ENCODE measurements around the gene FAM174B. TPM values are rescaled to one million over a fixed set of nuclear protein-coding genes. Genes with fewer than 3 reads are reported as not detected.

Gene FAM174B
- 11.0 to 24.0 TPM (median 21.9 TPM) in 3 replicates for total RNA-seq
- long read RNA-seq, transcript FAM174B-201 (3 exons, 2,792 nt) = major isoform, 35 of 45 reads
- long read RNA-seq, partial matches to known transcripts = 6 of 45 reads
- long read RNA-seq, other reads (novel, unspliced or antisense) = 3 of 45 reads

DNA sequence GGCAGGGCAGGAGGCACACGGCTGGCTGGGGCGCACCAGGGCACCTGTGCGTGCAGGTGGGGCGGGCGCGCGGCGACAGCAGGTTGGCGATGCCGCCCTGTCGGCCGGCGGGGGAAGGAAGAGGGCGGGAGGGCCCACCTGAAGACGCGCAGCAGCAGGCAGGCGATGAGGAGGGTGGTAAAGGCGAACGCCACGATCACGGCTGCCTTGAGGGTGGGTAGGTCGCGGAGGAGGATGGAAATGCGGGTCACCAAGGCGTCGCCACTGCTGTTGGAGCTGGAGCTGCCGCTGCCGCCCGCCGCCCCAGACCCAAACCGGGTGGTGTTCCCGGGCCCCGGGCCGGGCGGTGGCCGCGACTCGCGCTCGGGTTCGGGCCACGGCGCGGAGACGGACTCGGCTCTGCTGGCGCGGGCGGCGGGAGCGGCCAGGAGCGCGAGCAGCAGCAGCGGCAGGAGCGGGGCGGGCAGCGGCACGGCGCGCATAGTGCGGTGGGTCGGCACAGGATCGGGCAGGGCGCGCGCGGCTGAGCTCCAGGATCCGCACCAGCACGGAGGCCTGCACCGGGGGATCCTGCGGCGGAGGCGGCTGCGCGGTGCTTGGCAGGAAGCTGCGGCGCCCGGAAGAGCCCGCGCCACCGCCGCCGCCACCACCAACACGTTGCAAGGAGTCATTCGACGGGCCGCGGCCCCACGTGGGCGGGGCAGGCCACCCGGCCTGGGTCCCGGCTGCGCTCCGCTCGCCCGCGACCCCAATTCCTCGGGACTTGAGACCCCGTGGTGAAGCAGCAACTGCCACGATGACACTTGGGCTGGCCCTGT, at the start of gene FAM174B:
Gene FAM174B, minus strand, starts transcription at position 598 of the 818 bp plus-strand sequence.
- Mint-ChIP-seq H3K36me3 (ENCODE audit: low read depth) (peaks cover 1% of the 10 kb centered on the region), H3K9me3 (ENCODE audit: low read depth) (peaks cover 2% of the 10 kb centered on the region), H3K4me1 (ENCODE audit: low read depth) (peaks cover 43% of the 10 kb centered on the region), H3K27me3 (ENCODE audit: low read depth) (peaks cover 4% of the 10 kb centered on the region), H3K4me3 (ENCODE audit: unreplicated experiment) (peak within 1 kb of the TSS; percentile 75), H3K27ac (ENCODE audit: unreplicated experiment) (peak within 1 kb of the TSS; percentile 47)
- DNase-seq (ENCODE audit: low spot score) = no peak
- TF ChIP-seq, protein P1, sequence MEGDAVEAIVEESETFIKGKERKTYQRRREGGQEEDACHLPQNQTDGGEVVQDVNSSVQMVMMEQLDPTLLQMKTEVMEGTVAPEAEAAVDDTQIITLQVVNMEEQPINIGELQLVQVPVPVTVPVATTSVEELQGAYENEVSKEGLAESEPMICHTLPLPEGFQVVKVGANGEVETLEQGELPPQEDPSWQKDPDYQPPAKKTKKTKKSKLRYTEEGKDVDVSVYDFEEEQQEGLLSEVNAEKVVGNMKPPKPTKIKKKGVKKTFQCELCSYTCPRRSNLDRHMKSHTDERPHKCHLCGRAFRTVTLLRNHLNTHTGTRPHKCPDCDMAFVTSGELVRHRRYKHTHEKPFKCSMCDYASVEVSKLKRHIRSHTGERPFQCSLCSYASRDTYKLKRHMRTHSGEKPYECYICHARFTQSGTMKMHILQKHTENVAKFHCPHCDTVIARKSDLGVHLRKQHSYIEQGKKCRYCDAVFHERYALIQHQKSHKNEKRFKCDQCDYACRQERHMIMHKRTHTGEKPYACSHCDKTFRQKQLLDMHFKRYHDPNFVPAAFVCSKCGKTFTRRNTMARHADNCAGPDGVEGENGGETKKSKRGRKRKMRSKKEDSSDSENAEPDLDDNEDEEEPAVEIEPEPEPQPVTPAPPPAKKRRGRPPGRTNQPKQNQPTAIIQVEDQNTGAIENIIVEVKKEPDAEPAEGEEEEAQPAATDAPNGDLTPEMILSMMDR (IDR thresholded peaks at IDR 0.05) = no peak

DNA sequence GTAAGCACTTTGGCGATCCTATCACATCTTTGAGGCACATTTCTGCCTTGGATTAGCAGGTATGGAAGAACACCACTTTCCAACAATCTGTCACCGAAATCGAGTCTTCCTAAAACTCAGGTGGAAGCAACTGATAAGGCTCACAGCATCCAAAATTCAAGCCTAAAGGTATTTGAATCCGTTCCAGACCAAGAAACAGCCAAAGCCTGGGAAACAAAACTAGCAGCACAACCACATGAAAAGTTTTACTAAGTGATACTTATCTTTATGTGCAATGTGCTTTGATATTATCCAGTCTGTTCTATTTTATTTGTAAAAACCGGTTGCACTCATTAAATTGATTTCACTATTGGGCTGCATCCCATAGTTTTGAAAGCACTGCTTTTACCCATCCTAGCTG, 40.5 kb upstream of the FAM174B start:
- H3K27me3 Mint-ChIP-seq (ENCODE audit: low read depth) = peaks cover 4% of the 10 kb centered on the region
- peaks cover 3% of the 10 kb centered on the region for H3K36me3 Mint-ChIP-seq (ENCODE audit: low read depth)
- TF ChIP-seq, protein P1 (IDR thresholded peaks at IDR 0.05) = no peak
- no peak overlapping the region for H3K4me3 Mint-ChIP-seq (ENCODE audit: unreplicated experiment)
- H3K27ac Mint-ChIP-seq (ENCODE audit: unreplicated experiment) = no peak overlapping the region
- H3K4me1 Mint-ChIP-seq (ENCODE audit: low read depth) = no peaks in the 10 kb centered on the region
- no peak for DNase-seq (ENCODE audit: low spot score)
- peaks cover 8% of the 10 kb centered on the region for H3K9me3 Mint-ChIP-seq (ENCODE audit: low read depth)

DNA sequence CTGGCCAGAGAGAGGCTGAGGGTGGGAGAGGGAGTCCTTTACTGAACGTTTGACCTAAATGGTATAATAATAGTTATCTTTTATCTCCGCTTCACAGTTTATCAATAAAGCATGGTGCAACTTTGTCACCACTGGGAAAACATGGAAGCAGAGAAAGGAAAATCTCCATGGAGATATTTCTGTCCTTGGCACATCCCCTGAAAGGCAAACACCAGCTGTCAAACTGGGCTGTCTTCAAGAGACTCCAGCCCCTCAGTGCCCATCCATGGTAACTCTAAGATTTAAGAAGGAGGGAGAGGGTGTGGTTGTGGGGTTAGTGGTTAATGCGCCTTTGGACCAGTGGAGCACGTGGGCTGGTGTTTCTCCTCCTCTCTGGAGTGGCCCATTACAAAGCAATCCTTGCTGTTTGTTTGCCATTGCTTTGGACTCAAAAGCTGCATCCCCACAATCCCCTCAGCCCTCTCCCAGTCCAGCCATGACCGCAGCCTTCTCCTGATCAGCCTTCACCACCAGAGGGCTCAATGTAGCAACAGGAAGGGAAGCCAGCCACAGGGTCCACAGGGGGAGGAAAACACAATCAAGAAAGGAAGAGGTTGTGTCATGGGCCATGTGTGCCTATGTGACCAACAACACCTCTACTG, 38.2 kb upstream of the FAM174B start:
- H3K27me3 Mint-ChIP-seq (ENCODE audit: low read depth) = peaks cover 4% of the 10 kb centered on the region
- DNase-seq (ENCODE audit: low spot score) = no peak

DNA sequence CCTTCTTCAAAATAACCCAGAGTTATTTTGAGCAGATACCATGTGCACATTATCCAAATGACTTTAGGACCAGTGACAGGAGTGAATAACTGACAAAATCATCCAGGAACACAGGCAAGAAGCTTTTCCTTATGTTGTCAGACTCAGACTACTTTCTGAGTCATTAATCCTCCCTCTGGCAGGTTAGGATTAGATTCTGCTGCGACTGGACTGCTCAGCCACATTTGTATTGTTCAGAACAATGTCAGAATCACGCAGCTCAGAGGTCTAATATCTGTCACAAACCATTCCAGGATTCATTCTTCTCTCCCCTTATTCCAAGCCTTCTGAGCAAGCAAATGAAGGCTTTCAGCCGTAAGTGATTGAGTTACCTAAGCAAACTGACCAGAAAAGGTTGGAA, 34.8 kb upstream of the FAM174B start:
- Mint-ChIP-seq H3K27ac (ENCODE audit: unreplicated experiment) (no peak overlapping the region), H3K4me3 (ENCODE audit: unreplicated experiment) (no peak overlapping the region), H3K36me3 (ENCODE audit: low read depth) (peaks cover 3% of the 10 kb centered on the region), H3K4me1 (ENCODE audit: low read depth) (no peaks in the 10 kb centered on the region), H3K9me3 (ENCODE audit: low read depth) (peaks cover 11% of the 10 kb centered on the region), H3K27me3 (ENCODE audit: low read depth) (no peaks in the 10 kb centered on the region)
- TF ChIP-seq, protein P1 (IDR thresholded peaks at IDR 0.05) = no peak
- DNase-seq (ENCODE audit: low spot score) = no peak

More for the DNA sequence above, 38.2 kb upstream of the FAM174B start:
- Mint-ChIP-seq H3K4me3 (ENCODE audit: unreplicated experiment) (no peak overlapping the region), H3K4me1 (ENCODE audit: low read depth) (no peaks in the 10 kb centered on the region), H3K27ac (ENCODE audit: unreplicated experiment) (no peak overlapping the region), H3K9me3 (ENCODE audit: low read depth) (peaks cover 9% of the 10 kb centered on the region), H3K36me3 (ENCODE audit: low read depth) (no peaks in the 10 kb centered on the region)
- TF ChIP-seq, protein P1 (IDR thresholded peaks at IDR 0.05) = peak; percentile 65

DNA sequence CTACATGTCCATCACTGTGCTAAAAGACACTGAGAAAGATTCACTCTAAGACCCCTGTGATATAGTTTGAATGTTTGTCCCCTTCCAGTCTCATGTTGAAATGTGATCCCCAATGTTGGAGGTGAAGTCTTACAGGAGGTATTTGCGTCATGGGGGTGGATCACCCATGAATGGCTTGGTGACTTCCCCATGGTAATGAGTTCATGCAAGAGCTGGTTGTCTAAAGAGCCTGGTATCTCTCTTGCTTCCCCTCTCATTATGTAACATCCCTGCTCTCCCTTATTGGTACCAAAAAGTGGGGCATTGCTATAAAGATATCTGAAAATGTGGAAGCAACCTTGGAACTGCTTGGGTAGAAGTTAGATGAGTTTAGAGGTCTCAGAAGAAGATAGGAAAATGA, 32.2 kb upstream of the FAM174B start:
- Mint-ChIP-seq H3K4me1 (ENCODE audit: low read depth) (peaks cover 6% of the 10 kb centered on the region), H3K36me3 (ENCODE audit: low read depth) (peaks cover 3% of the 10 kb centered on the region), H3K27me3 (ENCODE audit: low read depth) (peaks cover 4% of the 10 kb centered on the region), H3K4me3 (ENCODE audit: unreplicated experiment) (no peak overlapping the region), H3K9me3 (ENCODE audit: low read depth) (peaks cover 11% of the 10 kb centered on the region), H3K27ac (ENCODE audit: unreplicated experiment) (no peak overlapping the region)
- DNase-seq (ENCODE audit: low spot score) = no peak
- TF ChIP-seq, protein P1 (IDR thresholded peaks at IDR 0.05) = no peak

Measured in chondrocyte (in vitro differentiated cells).